ENCODE results near the gene CBL.
A peak's percentile ranks its signal among the peaks of the same experiment; 100 is the strongest.

Gene CBL

DNA sequence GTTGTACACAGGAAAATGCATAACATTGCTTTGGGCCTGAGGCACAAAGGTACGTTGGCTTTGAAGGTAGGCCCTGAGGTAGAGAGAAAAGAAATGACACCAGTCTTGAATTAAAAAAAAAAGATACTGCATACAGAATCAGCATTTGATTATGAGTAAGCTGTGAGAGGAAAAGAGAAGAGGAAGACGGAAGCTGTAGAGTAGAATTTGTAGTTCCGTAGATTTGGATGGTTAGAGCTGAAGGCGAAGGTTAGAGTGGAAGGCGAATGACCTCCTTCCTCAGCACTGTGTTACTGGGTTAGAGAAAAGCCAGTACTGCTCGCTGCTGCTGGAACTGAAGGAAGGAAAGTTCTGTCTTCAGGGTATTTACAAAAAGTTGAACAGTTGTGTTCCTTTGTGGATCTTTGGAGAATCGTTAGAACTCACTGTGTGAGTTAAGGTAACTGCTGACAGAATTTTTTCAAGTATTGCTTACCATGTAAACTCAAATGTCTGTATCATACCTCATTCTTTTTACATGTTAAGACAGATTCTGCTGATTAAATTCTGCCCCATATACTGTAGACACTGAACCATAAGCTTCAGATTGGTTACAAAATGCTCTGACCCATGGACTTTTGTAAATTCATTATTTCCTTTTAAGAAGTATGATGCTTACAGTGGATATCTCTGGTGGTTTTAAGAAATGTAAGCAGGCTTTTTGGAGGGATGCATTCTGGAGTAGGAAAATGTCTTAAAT is 60.5 kb downstream of the CBL start:
- DNase-seq (ENCODE audit: low read depth in 2 of 3, low spot score in 1 of 3): no peak

DNA sequence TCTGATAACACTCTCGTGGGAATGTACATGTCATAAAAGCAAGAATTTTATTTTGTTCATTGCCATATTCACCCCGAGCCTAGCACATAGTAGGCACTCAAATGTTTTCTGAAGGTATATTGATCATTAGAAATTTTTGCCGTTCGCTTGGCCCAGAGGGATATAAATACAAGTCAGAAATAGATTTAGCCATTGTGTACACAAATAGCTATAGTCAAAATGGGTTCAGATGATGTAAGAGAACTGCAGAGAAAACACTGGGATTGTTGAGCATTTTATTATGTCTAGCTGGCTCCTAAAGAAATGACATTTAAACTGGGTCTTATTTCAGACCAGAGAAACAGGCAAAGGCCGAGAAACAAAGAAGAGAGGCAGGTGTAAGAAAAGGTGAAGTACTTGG is 61.5 kb downstream of the CBL start:
- no peak for DNase-seq (ENCODE audit: low read depth in 2 of 3, low spot score in 1 of 3)

DNA sequence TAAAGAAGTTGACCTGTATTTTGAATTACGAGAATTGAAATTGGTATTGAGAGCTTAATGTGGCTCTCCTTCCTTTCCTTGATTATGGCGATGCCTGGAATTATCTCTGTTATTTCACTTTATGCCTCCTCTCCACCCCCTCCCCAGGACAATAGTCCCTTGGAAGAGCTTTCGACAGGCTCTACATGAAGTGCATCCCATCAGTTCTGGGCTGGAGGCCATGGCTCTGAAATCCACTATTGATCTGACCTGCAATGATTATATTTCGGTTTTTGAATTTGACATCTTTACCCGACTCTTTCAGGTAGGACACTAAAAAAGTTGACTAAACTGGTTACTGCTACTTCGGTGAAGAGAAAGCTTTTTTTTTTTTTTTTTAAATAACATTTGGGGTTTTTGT is 67.6 kb downstream of the CBL start:
- no peak for DNase-seq (ENCODE audit: low read depth in 2 of 3, low spot score in 1 of 3)

DNA sequence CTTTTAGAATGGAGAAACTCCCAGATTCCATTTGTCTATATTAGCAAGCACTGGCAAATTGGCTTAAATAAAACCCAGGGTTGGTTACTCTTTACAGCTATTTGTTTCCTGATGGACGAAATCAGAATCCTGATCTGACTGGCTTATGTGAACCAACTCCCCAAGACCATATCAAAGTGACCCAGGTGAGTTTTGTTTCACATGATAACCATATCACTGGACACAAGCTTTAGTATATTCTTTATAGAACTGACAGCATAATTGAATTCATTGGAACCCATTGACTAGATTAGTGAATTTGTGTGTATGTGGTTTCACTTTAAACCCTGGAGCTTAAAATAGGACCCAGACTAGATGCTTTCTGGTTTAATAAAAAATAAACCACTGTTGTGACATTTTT is 71.5 kb downstream of the CBL start:
- DNase-seq (ENCODE audit: low read depth in 2 of 3, low spot score in 1 of 3): no peak

DNA sequence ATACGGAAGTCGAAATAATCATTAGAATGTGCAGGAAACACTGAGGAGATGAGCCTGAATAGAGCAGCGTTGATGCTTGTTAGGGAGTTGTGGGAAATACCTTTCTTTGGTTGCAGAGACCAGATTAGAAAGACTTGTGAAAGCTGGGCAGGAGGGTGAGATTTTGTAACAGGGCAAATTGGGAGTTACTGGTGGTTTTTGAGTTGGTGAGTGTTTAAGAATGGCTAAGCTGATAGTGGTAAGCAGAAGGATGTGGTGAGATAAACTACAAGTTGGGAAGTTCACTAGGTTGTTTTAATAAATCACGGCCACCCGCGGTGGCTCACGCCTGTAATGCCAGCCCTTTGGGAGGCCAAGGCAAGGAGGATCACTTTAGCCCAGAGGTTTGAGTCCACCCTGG is 76.4 kb downstream of the CBL start:
- no peak for DNase-seq (ENCODE audit: low read depth in 2 of 3, low spot score in 1 of 3)

DNA sequence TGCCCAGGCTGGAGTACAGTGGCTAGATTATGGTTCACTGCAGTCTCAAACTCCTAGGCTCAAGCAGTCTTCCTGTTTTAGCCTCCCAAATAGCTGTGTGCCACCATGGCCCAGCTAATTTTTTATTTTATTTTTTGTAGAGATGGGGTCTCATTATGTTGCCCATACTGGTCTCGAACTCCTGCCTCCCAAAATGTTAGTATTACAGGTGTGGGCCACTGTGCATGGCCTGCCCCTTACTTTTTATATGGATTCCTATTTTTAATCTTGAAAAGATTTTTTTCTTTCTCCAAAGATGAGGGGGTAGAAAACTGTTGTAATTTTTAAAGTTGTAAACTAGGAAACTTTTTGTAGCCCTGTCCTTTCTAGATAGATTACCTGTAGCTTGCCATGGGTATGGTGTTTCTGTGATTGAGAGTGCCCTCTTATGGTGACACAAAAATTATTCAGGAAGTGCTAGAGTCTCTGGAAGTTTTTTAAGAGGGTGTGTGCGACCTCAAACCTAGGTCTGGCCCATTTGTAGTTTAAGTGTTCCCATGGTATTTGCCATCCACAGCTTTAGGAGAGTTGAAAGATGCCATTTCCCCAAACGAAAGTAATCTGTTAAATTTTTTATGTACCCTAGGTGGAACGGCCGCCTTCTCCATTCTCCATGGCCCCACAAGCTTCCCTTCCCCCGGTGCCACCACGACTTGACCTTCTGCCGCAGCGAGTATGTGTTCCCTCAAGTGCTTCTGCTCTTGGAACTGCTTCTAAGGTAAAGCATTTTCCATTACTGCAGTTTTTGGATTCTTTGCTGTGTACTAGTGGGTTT is 78.4 kb downstream of the CBL start:
- DNase-seq (ENCODE audit: low read depth in 2 of 3, low spot score in 1 of 3): peak in 1 of 3 donors; percentile 21

DNA sequence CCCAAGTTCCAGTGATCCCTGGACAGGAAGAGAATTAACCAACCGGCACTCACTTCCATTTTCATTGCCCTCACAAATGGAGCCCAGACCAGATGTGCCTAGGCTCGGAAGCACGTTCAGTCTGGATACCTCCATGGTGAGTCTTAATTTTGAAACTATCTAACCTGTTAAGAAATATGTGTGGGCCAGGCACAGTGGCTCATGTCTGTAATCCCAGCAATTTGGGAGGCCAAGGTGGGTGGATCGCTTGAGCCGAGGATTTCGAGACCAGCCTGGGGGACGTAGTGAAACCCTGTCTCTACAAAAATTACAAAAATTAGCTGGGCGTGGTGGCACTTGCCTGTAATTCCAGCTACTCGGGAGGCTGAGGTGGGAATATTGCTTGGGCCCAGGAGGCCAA is 79.3 kb downstream of the CBL start:
- DNase-seq (ENCODE audit: low read depth in 2 of 3, low spot score in 1 of 3): no peak

DNA sequence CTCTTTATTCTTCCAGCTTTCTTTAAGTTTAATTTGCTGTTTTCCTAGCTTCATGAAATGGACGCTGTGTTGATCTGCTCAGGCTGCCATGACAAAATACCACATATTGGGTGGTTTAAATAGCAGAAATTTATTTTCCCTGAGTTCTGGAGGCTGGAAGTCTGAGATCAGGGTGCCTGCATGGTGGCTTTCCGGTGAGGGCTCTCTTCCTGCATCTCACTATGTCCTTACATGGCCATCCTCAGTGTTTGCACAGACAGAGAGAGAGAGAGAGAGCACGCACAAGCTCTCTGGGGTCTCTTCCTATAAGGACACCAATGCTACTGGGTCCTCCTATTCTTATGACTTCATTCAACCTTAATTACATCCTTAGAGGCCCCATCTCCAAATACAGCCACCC is 82.1 kb downstream of the CBL start:
- no peak for DNase-seq (ENCODE audit: low read depth in 2 of 3, low spot score in 1 of 3)

DNA sequence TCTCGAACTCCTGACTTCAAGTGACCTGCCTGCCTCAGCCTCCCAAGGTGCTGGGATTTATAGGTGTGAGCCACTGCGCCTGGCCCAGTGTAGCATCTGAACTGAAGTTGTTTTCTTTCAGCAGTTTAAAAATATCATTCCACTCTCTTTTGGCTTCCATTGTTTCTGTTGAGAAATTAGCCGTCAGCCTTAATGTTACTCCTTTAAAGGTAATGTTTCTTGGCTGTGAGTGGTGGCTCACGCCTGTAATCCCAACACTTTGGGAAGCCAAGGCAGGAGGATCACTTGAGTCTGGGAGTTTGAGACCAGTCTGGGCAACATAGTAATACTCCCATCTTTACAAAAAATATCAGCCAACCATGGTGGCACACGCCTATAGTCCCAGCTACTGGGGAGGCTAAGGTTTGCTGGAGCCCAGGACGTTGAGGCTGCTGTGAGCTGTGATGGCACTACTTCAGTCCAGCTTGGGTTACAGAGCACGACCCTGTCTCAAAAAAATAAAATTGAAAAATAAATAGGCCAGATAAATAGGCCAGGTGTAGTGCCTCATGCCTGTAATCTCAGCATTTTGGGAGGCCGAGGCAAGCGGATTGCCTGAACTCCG is 84.9 kb downstream of the CBL start:
- no peak for DNase-seq (ENCODE audit: low read depth in 2 of 3, low spot score in 1 of 3)

DNA sequence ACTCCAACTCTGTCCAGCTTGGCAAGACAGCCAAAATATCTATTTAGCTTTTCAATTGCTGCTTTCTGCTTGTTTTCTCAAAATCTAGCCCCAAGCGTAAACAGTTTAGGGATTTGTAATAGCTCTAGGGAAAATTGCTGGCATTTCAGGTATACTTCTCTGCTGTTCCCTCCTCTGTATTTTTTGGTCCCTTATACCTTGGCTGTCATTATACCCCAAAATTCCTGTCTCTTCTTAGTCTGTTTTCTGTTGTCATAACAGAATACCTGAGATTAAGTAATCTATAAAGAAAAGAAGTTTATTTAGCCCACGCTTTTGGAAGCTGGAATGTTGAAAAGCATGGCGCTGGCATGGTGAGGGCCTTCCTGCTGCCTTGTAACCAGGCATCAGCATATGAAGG is 87.3 kb downstream of the CBL start:
- no peak for DNase-seq (ENCODE audit: low read depth in 2 of 3, low spot score in 1 of 3)

DNA sequence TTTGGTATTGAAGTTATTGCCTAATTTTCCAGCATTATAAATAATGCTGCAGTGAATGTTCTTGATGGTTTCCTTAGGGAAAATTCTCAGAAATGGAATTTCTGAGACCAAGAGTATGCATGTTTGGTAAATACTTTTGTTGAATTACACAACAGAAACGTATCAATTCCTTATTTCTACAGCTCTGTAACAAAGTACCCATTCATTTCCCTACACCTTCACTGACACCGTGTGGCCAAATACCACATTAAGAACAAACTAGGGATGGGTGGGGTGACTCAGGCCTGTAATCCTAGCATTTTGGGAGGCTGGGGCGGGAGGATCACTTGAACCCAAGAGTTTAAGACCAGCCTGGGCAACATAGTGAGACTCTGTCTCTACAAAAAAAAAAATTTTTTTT is 89.0 kb downstream of the CBL start:
- no peak for DNase-seq (ENCODE audit: low read depth in 2 of 3, low spot score in 1 of 3)

DNA sequence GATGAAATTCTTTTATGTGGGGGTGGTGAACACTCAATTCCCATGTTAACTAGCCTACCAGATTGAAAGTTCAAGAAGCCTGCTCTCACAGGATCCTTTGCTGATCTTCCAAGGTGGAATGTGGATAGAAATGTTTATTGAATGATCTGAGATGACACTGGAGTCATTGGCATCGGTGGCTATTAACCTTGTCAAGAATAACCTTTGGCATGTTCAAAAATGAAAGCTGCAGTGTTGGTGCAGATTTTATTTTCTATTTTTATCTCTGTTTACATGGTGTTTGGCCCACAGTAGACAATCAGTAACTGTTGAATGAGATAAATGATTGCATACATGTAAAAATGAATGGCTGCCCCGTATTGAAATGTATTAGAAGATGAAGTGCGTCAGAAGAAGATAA is 91.8 kb downstream of the CBL start:
- no peak for DNase-seq (ENCODE audit: low read depth in 2 of 3, low spot score in 1 of 3)

DNA sequence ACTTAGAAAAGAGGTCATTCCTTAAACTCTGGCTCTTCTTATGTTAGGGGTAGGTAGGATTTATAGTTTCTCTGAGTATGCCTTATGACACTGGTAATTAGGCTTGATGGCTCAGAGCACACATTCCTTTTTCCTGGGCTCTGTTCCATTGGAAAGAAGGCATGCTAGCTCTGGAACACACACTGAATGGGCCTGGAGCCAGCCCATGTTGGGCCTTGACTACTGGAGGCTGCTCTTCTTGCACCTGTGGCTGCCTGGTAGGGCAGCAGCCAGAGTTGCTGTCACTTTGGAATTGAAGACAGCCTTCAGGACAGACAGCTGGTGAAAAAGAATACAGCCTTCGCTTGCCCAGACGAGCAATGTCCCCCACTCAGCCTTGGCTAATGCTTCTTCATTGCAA is 92.6 kb downstream of the CBL start:
- no peak for DNase-seq (ENCODE audit: low read depth in 2 of 3, low spot score in 1 of 3)

DNA sequence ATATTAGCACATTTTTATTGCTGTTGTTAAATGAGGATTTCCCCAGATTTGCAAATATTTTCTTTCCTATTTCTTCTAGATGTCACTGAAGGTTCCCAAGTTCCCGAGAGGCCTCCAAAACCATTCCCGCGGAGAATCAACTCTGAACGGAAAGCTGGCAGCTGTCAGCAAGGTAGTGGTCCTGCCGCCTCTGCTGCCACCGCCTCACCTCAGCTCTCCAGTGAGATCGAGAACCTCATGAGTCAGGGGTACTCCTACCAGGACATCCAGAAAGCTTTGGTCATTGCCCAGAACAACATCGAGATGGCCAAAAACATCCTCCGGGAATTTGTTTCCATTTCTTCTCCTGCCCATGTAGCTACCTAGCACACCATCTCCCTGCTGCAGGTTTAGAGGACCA is 93.3 kb downstream of the CBL start:
- DNase-seq (ENCODE audit: low read depth in 2 of 3, low spot score in 1 of 3): no peak

DNA sequence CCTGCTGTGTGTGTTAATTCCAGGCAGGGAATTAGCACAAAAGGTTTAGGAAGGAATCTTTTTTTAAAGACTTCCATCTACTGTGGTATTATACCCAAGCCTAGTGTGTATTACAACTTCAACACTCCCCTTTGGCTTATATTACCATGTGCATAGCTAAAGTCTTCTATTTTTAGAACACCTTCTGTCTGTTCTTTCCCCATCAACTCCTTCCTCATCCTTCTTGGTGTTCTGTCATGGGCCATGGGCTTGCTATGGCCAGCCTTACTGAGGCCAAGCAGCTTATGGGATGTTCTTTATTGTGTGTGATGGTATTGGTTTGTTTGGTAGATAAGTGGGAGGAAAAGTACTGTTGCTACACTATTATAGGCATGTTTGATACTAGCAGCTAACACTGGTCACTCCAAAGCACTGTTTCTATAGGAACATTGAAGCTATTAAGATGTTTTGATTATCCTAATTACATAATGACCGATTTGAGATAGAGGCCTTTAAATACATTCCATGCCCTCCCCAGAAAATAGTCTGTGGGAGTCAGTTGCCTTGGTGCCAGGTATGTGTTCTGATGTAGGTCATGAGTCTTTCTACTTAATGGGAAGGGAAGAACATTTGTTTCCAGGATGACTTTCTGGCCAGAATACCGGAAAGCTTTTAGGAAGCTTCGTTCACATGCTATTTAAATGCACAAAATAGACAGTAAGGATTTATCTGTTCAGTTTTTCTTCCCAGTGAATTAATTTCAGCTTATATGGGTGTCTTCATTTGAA is 94.2 kb downstream of the CBL start:
- no peak for DNase-seq (ENCODE audit: low read depth in 2 of 3, low spot score in 1 of 3)

DNA sequence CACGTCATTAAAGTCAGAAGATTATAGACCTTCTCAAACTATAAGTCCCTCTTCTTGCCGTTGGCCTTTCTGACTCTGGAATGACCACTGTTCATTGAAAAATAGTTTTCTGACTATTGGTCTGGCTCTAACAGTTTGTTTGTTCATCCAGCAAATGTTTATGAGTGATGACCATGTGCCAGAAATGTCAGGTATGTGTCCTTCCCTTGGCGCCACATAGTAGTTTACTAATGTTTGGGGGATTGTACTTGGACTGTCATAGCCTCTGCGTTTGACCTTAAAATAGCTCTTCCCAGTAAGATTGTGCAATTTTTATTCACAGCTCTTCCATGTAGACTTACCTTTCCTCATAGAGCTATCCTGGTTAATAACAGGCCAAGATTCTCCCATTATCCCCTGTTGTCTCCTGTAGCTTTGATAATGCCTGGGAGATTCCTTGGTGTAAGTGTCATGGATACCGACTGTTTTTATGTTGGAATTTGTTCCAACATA is 97.1 kb downstream of the CBL start:
- no peak for DNase-seq (ENCODE audit: low read depth in 2 of 3, low spot score in 1 of 3)

DNA sequence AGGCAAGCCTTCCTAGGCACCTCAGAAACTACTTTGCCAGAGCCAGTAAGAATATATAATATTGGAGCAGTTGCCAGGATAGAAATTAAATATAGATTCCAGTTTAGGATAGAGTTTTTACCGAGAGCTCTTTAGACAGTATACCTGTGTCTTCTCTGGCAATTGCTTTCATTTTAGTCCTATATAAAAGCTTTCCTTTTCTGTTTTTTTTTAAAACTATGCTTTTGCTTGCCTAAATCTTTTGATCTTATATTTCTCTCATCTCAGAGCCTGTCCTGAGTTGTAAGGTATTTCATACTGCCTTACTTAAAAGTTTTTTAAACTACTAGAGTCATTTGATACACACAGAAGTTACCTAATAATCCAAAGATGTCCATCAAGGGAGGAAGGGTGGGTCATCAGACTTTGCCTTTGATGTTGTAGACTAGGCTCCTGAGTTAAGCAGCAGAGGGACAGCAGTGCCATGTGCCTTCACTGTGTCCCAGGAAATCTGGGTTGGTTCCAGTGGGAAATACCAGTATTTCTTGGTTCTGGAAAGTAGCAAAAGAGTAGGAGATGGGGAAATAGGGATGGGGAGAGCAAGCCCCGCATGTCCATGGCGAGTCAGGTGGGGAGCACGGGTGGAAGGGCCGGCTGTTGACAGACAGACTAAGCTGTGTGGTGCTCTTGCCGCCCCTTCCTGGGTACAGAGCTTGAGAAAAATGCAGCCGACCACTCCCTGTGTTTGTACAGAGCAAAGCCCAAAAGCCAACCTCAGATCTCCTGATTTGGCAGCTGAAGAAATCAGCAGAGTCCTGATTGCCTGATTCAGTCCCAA is 99.6 kb downstream of the CBL start:
- no peak for DNase-seq (ENCODE audit: low read depth in 2 of 3, low spot score in 1 of 3)

DNA sequence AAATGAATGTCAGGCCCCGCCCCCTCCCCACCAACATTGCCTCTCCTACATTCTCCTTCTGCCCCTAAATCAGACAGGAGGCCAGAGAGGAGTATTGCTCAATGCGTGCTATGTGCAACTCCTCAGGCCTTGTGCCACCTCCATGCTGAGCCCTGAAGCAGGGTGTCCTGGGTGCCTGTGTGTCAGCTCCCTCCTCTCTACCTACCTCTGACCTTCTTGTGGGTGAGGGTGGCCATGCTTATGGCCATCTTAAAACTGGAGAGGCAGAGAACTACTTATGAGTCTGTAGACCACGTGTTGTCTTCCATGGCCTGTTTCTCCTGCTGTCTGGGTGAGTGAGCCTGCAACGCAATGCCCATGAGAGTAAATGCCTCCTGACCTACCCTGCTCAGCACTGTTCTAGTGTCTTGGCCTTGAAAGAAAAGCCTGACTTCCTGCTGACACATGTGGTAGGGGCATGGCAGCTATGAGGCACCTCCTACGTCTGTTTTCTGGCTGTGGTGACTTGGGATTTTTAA is 100.3 kb downstream of the CBL start:
- DNase-seq (ENCODE audit: low read depth in 2 of 3, low spot score in 1 of 3): no peak

DNA sequence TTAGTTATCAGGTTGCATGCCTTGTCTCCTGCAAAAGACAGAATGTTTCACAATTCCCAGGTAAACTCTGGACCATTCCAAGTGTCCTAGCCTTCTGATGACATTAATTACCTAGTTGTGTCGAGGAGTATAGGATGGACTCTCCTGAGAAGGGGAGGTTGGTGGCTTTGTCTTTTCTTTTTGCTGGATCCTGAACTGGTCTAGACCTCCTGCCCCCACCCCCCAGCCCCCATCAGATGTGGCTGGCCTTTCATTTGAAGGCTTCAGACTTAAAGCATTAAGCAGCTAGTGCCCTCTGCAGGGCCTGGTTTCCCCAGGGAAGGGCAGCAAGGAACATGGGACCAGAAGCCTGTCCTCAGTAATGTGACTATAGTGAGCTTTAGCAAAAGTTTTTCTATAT is 101.1 kb downstream of the CBL start:
- no peak for DNase-seq (ENCODE audit: low read depth in 2 of 3, low spot score in 1 of 3)

DNA sequence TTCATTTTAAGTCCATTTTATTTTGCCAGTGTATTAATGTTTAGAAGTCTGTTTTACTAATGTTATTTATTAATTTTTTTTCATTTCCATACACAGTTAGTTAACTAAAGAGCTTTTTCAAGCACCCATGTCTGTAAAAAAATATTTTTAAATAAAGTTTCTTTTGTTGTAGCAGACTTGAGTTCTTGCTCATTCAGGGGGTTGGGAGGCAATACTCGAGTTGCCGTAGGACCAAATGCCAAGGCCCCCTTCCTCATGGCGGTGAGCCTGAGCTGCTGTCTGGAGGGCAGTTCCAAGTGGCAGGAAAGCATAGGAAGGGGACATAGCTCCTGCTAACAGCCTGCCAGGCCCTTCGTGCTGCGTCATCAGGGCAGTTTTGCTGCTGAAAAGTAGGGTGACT is 101.8 kb downstream of the CBL start:
- no peak for DNase-seq (ENCODE audit: low read depth in 2 of 3, low spot score in 1 of 3)

All from stimulated activated CD4-positive, alpha-beta T cell treated with anti-CD3 and anti-CD28 coated beads, Interleukin-12 subunit alpha, Interleukin-12 subunit beta, amount 100 ng/mL, for 48 hours (primary cell).